NCI-H524 treated with DMSO at 0.1 percent for 48 hours (cell line): ENCODE results near the gene ECPAS.
"Not testable (repeated sequence)": the region's sequence is repeated elsewhere in the genome, so short reads cannot be mapped to it uniquely, and the experiment has no call there.

Experiments used
- DNase-seq: peaks from one replicate; lab custom pipeline; 2025; lab: John Stamatoyannopoulos, UW

ECPAS gene

GRCh38 chr9:111349766-111350165 lies 134.4 kb downstream of the ECPAS start:
- DNase-seq = no peak

DNA sequence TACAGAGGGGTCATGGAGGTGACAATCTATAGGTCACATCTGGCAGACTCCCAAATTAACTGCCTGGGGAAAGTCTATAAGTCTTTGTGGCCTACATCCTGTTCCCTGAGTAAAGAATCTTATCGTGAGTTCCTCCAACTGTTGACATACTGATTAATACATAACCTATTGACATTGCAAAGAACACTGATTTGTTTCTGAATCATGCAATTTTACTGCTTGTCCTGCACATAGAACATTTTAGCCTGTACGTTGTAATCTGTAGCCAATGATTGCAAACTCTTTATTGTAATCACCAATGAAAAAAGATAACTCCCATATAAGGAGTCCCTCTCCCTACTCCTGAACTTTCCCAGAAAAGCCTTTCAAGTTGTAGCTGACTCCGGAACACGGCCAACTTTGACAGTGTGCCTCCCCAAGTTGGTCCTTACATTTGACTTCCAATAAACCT lies 135.3 kb downstream of the ECPAS start:
- no peak for DNase-seq

DNA sequence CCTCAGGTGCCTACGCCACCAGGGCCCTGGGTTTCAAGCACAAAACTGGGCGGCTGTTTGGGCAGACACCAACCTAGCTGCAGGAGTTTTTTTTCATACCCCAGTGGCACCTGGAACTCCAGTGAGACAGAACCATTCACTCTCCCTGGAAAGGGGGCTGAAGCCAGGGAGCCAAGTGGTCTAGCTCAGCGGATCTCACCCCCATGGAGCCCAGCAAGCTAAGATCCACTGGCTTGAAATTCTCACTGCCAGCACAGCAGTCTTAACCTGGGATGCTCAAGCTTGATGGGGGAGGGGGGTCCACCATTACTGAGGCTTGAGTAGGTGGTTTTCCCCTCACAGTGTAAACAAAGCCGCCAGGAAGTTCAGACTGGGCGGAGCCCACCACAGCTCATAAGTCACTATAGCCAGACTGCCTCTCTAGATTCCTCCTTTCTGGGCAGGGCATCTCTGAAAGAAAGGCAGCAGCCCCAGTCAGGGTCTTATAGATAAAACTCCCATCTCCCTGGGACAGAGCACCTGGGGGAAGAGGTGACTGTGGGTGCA lies 149.8 kb downstream of the ECPAS start:
- DNase-seq = not testable (repeated sequence)

DNA sequence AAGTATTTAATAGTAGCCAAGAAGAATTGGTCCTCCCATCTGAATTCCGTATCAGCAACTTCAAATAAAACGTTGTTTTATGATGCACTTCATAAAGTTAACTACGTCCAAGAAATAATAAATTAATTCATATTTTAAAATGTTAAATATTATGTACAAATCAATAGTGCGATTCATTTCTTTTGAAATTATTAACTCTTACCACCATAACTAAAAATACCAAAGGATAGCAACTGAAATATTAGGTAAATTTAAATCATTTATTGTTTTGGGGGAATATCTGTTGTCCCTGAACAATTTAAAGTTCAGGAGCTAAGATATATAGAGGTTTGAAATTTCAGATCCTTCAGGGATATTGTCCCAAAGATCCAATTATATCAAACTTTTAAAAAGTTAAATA lies 154.1 kb downstream of the ECPAS start, which contains the start of gene OR2K2:
OR2K2 (minus strand) TSS at position 101 of the 400 bp plus-strand sequence. CDS start 1,791 bp downstream, outside the sequence.
- DNase-seq = no peak

- no peak for DNase-seq
These were observed 163.6 kb downstream of the ECPAS start for GRCh38 chr9:111320631-111321030.

DNA sequence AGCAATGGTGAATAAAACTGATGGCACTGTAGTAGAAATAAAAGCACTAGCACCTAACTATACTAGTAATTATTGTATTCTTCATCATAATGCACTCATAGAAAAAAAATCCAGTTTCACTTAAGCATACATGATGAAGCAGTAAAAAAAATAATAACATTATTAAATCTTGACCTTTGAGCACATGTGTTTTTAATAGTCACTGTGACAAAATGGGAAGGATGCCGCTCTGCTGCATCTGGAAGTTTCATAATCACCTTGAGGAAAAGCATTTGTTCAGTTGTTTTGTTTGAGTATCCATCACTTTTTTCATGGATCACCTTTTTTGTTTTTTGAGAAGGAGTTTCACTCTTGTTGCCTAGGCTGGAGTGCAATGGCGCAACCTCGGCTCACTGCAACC lies 167.4 kb downstream of the ECPAS start:
- no peak for DNase-seq
